Epithelial cell of esophagus (primary cell): Measurements from ENCODE around the gene SLCO2B1.
"Not testable (repeated sequence)": the region's sequence is repeated elsewhere in the genome, so short reads cannot be mapped to it uniquely, and the experiment has no call there.

ENCODE experiments used
- DNase-seq: peaks from one replicate; pipeline ENCODE4 v3.0.0; 2010; ENCODE audit warnings: low read depth
- H3K4me3 ChIP-seq: 2 replicates; pipeline ENCODE4 v1.5.1; 2011; ENCODE audit warnings: mild to moderate bottlenecking, low read length, control low read depth
- CTCF ChIP-seq: IDR thresholded peaks from 2 replicates; pipeline ENCODE4 v1.5.1; 2011; ENCODE audit warnings: low read depth, mild to moderate bottlenecking, low read length, control low read depth, inconsistent platforms; ENCODE audit not compliant: insufficient read depth; ENCODE audit errors: missing control alignments

SLCO2B1 gene

DNA sequence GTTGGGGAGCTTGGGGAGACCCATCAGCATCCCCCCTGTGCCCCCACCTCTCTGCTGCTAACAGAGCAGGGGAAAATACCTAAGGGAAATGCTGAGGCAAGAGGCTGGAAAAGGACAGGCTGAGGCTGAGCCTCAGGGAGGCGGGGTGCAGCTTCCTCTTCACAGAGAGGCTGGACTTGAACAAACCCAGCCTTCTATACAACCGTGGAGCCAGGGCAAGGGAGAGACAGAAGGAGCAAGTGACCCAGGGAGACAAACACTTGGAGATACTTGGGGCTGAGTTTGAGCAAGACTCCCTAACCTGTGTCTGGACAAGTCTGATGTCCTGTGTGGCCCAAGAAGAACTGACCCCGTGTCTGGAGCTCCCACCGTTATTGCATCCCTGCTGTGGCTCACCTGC, at the start of gene SLCO2B1:
SLCO2B1 (plus strand) TSS at position 229 of the 400 bp plus-strand sequence. CDS start 275 bp downstream, outside the sequence.
- H3K4me3 ChIP-seq = no peak within 1 kb of the TSS
- peak; percentile 19 for DNase-seq
- no peak for TF ChIP-seq CTCF

GRCh38 chr11:75101424-75102128, 49.3 kb upstream of the SLCO2B1 start:
- no peak overlapping the region for H3K4me3 ChIP-seq
- DNase-seq = no peak
- no peak for TF ChIP-seq CTCF

- no peak overlapping the region for H3K4me3 ChIP-seq
- no peak for TF ChIP-seq CTCF
- DNase-seq = peak; percentile 24
Observed at GRCh38 chr11:75103380-75104026, 47.4 kb upstream of the SLCO2B1 start.

- no peak for TF ChIP-seq CTCF
- H3K4me3 ChIP-seq = no peak overlapping the region
Observed at GRCh38 chr11:75105462-75105925, 45.4 kb upstream of the SLCO2B1 start.

DNA sequence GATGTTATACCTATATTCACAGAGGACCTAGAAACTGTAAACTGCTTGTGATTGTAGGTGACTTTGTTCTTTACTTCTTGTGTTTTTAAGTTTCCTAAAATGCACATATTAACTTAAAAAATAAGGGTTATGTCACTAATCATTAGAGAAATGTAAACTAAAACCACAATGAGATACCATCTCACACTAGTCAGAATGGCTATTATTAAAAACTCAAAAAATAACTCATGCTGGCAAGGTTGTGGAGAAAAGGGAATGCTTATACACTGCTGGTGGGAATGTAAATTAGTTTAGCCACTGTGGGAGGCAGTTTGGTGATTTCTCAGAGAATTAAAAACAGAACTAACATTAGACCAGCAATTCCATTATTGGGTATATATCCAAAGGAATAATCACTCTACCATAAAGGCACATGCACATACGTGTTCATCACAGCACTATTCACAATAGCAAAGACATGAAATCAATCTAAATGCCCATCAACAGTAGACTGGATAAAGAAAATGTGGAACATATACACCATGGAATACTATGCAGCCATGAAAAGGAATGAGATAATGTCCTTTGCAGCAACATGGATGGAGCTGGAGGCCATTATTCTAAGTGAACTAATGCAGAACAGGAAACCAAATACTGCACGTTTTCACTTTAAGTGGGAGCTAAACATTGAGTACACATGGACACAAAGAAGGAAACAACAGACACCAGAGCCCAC, 44.8 kb upstream of the SLCO2B1 start:
- not testable (repeated sequence) for DNase-seq, H3K4me3 ChIP-seq

More at GRCh38 chr11:75105462-75105925, 45.4 kb upstream of the SLCO2B1 start:
- DNase-seq = no peak

DNA sequence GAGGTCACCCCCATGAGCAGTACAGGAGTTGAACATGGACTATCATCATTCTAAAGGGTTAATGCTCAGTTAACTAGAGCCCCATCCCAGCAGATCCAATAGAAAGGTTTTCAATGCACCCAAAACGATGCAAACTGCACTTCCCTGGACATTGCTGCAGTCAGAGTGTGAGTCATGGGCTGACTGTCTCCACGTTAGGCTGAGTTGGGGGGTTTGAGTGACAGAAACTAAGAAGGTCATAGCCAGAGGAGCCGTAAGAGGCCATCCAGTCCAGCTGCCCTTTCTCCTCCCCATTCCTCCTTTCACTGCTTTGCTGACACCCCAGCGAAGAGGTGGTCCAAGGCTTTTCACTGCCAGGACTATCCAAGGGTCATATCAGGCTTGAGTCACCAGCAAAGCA, 43.7 kb upstream of the SLCO2B1 start:
- no peak overlapping the region for H3K4me3 ChIP-seq
- TF ChIP-seq CTCF = no peak
- DNase-seq = no peak

DNA sequence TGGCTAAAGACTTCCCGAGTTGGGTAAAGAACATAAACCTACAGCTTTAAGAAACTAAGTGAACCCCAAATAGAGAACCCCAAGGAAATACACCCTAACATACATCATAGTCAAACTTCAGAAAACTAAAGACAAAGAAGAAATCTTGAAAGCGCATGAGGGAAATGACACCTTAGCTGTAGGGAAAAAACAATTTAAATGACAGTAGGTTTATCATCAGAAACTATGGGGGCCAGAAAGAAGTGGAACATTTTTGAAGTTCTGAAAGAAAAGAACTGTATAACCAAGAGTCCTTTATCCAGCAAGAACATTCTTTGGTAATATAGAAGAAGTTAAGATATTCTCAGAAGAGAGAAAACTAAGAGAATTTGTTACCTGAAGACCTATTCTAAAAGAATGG, 38.7 kb upstream of the SLCO2B1 start:
- H3K4me3 ChIP-seq = no peak overlapping the region
- no peak for DNase-seq
- TF ChIP-seq CTCF = no peak
